HG03060 (cell line): ENCODE measurements around the gene ABHD3.
"Not testable (repeated sequence)": the region's sequence is repeated elsewhere in the genome, so short reads cannot be mapped to it uniquely, and the experiment has no call there.

Experiments
- ATAC-seq: cut with Tn5 transposase; IDR thresholded peaks from one replicate; pipeline ENCODE4 v1.9.1; 2021; ENCODE audit warnings: low read depth, moderate number of reproducible peaks; ENCODE audit not compliant: unreplicated experiment

The ABHD3 gene

DNA sequence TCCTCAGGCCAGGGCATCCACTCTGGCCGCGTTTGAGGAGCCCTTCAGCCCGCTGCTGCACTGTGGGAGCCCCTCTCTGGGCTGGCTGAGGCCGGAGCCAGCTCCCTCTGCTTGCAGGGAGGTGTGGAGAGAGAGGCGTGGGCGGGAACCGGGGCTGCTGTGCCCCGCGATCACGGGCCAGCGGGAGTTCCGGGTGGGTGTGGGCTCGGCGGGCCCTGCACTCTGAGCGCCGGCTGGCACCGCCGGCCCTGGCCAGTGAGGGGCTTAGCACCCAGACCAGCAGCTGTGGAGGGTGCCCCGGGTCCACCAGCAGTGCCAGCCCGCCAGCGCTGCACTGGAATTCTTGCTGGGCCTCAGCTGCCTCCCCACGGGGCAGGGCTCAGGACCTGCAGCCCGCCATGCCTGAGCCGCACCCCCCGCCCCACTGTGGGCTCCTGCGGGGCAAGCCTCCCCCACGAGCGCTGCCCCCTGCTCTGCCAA lies 1.9 kb upstream of the ABHD3 start:
- ATAC-seq: no peak

DNA sequence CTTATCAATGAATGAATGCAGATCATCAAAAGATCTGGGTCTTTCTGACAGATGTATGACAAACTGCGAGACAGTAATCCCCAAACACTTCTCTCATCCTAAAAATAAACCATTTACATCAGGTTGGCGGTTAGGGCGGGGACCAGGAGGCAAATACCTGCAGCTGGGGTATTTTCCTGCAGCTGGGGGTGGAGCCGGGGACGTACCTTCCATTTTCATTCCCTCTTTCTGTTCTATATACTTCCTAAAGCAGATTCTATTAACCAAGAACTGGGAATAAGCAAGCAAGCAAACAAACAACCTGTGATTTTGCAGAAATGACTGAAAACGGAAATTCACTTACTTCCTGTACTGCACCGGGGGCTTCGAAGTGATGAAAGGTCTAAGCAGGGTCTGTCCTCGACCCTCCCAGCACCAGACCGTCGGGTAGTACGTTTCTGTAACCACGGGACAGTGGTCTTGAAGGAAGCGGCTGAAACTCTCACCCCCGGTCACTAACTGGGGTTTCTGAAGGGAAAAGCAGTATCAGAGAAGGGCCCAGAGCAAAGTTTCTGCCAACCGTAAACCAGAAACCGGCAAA lies 1.2 kb downstream of the ABHD3 start:
- no peak for ATAC-seq

DNA sequence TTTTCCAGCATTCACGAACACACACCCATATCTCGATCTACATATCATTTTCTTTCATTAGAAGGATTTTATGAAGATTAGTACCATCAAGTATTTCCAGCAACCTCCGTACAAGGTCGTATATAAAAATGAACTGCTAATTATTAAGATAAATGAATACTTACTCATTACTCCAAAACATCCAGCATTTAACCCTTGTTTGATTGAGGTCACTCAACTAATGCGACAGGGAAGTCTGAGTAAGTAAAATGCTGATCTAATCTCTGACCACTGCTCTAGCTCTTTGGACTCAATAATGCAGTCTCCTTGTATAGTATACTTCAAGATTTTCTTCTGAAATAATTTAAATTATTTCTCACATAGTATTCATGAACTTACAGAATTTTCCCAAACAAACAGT lies 2.0 kb downstream of the ABHD3 start:
- ATAC-seq: no peak

DNA sequence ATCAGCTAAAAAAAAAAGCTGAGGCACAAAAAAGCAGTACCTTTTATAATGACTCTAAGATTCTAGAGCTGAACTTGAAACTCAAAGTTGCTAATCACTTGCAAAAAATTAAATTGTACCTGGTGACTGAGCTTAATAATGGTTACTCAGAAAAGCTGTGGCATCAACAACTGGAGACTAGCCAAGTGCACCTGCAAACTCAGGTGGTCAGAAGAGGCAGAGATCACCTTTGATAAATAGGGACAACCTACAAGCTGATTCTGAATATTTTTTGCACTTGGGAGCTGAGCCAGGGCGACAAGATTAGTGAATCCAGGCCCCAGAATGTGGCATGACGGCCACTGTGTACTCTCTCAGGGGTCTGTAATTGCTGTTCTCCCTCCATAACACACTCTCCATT lies 3.0 kb downstream of the ABHD3 start:
- ATAC-seq: no peak

DNA sequence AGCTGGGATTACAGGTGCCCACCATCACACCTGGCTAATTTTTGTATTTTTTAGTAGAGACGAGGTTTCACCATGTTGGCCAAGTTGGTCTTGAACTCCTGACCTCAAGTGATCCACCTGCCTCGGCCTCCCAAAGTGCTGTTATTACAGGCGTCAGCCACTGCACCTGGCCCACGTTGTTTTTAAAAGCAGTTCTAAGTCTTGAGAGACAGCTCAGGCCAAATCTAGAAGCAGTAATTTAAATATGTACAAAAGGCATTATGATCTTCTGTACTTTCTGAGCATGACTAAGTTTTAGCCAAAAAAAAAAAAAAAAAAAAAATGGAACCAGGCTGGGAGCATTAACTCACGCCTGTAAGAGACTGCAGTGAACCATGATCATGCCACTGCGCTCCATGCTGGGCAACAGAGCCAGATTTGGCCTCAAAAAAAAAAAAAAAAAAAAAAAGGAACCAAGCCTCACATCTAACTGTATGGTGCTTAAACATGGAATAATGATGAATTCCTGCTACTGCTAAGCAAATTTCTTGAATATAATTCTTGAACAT lies 4.0 kb downstream of the ABHD3 start:
- no peak for ATAC-seq

DNA sequence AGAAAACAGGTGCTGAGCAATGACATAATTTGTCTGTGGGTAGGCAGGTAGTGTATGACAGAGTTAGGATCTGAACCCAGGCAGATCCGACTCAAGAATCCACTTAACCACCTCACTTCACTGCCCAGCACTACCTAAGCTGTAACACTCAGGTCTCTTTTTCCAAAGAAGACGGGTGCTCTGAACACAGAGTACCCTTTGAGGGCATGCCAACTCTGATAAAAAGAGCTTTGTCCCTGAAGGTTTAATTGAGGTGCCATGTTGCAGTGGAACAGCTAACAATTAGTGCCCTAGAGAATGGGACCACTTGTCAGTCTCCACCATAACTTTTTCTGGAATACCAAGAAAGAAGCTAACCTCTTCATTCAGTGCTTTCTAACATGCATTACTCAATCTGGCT lies 11.3 kb downstream of the ABHD3 start:
- ATAC-seq: no peak

DNA sequence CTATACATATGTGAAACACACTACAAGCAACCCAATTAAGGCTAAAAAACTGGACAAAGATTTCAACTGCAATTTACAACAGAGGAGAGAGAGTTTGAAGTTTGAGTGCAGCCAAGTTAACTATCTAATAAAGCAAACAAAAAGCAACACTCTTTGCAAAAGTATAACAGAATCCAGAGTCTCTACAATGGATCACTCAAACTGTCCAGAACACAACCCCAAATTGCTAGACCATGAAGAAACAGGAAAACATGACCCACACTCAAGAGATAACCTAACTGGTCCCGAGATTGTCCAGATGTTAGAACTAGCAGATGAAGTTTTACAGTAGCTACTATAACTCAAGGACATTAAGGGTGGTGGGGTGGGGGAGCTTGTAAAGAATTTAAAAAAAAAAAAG lies 14.8 kb downstream of the ABHD3 start:
- ATAC-seq: no peak

DNA sequence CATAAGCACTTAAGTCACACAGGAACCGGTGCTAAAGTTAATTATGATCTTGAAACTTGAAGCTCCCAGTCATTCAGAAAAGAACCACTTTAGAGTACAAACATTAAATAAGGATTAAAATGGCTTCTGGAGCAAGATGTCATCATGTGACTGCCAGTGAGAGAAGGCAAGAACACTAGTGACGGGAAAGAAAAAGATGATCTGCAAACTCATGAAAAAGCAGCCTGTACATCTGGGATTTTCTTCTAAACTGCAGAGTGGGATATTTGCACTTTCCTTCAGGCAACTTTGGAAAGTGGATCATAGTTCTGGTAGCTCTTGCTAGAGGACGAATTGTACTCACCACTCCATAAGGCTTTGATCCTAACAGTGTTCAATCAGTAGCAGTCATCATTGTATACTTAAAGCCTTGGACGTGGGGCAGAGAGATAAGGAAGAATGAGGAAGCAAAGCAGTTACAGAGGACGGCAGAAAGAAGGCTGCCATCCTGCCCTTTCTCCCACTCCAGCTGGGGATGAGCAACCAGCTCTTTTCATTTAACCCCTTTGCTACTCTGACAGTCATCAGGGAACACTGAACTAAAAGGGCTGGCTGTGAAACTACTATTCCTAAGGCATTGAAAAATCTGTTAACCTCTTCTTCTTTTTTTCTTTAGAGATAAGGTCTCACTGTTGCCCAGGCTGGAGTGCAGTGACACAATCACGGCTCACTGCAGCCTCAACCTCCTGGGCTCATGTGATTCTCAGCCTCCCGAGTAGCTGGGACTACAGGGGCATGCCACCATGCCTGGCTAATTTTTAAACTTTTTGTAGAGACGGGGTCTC lies 18.1 kb downstream of the ABHD3 start:
- no peak for ATAC-seq

DNA sequence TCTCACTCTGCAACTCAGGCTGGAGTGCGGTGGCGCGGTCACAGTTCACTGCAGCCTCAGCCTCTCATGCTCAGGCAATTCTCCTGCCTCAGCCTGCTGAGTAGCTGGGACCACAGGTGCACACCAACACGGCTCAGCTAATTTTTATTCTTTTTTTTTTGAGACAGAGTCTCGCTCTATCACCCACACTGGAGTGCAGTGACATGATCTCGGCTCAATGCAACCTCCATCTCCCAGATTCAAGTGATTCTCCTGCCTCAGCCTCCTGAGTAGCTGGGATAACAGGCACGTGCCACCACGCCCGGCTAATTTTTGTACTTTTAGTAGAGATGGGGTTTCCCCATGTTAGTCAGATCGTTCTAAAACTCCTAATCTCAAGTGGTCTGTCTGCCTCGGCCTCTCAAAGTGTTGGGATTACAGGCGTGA lies 19.0 kb downstream of the ABHD3 start:
- not testable (repeated sequence) for ATAC-seq

DNA sequence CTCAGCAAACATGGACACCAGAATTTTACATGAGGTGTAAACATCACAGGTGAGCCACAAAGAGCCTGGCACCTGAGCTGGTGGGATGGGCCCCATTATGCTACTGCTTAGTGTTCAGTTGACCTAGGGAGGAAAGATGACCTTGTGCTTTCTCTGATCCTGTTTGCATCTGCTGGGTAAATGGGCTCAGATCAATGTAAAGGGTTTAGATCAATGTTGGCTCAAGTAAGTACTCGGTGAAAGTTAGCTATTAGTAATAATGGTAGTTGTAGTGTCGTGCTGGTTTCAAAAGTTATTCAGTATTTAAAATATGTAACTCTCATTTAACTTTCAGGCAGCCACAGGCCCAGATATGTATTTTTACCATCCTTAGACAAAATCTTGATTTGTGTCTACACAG lies 19.8 kb downstream of the ABHD3 start:
- ATAC-seq: peak; percentile 48

DNA sequence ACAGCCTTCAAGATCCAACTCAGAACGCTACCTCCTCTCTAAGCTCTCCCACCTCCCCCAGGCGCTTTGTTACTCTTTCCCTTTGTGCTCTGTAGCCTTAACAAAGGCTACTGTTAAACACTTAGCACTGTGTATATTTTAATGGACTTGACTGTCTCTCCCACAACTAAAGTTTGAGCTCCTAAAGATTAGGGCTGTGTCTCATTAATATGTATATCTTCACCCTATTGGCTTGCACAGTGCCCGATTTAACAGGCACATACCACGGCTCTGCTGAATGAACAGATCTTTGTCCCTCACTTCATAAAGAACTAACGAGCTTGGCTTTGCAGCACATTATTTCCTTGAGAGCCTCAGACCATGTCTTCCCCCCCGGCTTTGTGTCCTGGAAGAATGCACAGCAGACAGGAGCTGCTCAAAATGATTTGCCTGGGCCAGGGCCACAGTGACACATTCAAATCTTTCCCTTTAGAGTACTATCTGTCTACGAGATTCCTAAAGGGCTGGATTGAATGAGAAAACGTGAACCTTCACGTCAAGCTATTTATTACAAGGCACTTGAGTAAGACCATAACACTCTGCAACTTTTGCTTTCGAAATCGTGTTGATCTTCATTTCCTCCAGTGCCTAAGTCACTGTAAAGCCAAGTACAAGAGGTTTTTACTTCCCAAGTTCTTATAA lies 22.1 kb downstream of the ABHD3 start:
- peak; percentile 35 for ATAC-seq

DNA sequence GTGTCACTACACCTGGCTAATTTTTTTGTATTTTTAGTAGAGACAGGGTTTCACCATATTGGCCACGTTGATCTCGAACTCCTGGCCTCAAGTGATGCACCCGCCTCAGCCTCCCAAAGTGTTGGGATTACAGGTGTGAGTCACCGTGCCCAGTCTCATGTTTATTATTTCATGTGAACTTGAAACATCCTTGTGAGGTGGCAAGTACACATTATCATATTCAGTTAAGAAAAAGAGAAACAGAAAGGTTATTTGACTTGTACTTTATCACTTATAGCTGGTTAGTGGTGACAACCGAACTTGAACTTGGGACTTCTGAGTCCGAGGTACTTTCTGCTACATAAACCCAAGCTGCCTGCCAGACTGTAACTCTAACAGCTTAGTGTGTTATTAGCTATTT lies 24.4 kb downstream of the ABHD3 start:
- no peak for ATAC-seq

DNA sequence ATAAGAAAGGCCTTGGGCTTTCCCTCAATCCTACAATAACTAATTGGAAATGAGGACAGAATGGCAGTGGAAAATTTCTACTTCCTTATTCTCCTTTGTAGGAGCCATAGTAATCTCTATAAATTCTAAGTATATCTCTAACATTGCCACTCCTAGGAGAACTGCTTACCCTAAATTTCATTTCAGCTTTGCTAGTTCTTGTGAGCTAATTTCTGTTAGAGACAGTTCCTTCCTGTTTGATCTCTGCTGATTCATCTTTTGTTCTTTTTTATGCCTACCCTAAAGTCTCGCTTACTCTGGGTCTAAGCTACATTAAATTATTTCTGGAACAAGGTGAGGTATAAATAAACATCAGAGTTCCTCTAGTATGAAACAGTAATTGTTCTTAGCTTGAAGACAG lies 25.7 kb downstream of the ABHD3 start:
- no peak for ATAC-seq

DNA sequence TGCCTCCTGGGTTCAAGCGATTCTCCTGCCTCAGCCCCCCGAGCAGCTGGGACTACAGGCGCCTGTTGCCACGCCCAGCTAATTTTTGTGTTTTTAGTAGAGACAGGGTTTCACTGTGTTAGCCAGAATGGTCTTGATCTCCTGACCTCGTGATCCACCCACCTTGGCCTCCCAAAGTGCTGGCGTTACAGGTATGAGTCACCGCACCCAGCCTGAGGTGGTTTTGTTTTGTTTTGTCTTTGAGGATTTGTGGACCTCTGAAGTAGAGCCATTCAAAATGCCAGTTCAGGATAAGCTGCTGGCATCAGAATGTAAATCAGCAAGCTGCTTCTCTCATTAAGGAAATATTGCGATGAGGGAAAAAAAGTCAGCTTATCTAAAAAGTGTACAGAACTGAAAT lies 29.2 kb downstream of the ABHD3 start:
- not testable (repeated sequence) for ATAC-seq

DNA sequence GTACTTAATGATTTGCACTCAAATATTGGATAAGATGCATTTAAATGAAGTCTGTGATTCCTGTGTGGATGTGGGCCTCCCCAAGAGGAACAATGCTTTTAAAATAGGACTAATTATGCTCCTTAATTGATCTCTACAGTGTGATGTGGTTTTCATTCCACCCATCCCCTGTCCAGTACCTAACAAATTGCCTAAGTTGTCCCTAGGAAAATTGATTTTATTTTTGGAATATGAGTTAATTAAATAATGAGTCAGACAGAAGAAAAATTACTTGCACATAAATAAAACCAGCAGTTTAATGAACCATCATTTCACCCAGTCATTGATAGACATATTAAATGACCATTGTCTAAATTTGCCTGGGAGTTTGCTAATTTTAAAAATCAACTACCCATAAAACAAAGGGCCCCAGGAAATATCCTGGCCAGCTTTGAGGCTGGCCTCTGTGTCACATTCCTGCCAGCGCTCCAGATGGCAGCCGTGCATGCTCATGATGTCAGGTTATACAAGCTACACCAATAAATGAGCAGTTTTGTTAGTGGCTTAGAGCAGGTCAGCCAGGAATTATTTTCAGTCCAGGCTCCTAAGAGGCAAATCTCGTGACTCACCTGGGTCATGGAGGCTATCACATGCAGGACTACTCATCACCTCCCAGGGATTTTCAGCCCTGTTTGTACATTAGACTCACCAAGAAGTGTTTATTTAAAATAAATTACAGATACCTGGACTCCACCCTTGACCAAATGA lies 31.9 kb downstream of the ABHD3 start:
- ATAC-seq: no peak

DNA sequence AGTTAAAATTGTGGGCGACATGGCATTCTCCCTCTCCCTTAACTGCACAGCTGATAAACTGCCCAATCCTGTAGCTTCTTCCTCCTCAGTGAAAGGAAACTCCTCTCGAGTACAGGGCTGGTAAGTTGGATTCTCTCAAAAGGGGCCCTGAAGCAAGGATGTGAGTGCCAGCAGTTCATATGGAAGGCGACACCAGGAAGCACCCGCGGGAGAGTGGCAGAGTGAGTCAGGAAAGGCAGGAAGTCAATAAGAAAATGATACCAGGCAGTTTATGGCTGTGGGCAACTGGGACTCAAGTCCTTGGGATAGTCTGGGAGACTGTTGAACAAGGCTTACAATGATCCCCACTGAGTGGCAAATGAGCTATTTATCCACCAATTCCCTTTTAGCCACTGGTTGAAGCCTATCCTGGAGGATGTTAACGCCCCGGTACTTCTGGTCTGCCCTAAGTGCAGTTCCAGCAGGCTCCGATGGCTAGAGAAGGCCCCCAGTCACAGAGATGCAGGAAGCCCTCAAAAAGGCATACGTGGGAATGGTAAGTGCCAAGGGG lies 34.8 kb downstream of the ABHD3 start:
- no peak for ATAC-seq

DNA sequence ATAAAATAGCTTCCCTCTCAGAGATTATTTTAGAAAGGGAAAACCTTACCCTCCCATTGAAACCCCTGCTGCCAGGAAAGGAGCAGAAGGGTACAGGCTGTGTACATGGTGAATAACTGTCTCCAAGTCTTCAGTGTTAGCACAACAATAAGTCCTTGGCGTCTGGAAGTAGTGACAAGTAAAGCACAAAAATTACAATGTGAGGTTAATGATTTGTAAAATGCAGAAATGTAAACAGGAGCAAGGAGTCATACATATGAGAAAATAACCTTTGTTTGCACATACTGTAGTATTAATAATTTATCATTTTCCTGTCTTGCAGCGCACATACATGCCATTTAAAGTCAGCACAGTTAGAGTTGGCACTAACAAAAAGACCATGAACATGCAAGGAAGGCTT lies 40.5 kb downstream of the ABHD3 start:
- no peak for ATAC-seq

DNA sequence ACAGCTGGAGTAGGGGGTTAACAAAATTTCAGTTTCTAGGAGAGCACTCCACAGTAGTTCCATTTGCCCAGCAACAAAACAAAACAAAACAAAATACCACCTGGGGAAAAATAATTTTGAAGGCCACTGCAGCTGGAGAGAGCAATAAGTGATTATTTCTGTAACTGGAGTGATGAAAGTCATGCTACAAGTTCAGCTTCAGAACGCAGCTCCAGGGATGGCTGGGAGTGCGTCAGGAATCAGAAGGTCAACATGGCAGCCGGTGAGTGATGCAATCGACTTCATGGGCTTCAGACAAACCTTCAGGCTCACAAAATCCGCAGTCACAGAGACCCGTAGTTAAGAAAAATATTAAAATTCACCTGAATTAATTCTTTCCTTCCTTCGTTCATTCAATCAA lies 41.0 kb downstream of the ABHD3 start:
- no peak for ATAC-seq

DNA sequence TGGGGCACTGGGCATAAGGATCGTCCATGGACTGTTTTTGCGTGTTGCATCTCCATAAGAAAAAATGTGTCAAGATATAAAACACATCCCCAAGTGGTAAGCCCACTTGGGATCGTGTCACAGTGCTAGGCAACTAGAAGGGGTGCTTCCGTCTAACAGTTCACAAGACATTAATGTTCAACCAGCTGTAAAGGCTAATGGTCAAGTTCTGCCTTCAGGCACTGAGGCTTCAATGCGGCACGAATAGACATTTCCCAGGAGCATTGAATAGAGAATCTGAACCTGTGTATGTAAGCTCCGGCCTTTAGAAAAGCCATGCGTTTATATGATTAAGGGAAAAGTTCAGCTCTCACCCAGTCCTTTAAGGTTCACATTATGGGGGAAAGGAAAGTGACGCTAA lies 42.0 kb downstream of the ABHD3 start:
- ATAC-seq: no peak

DNA sequence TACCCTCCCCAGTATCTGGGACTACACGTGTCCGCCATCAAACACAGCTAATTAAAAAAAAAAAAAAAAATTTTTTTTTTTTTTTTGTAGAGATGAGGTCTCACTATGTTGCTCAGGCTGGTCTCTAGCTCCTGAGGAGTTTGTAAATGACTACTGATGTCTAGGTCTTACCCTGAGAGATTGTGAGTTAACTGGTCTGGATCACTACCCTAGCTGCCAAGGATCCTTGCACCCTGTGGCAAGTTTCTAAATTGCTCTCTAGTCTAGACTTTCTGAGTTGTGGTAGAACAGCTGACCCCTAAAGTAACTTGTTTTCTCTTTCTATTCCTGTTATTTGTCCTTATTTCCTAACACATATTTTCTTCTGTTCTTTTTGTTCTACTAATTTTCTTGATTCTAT lies 44.5 kb downstream of the ABHD3 start:
- ATAC-seq: no peak
